HUES64 (cell line): ENCODE results near the gene RTP3.
"Not testable (repeated sequence)": the region's sequence is repeated elsewhere in the genome, so short reads cannot be mapped to it uniquely, and the experiment has no call there.

Source experiments
- H3K27ac ChIP-seq: 2 replicates; pipeline ENCODE4 v1.7.0; 2013; ENCODE audit warnings: low read depth, low read length, inconsistent platforms
- H3K27me3 ChIP-seq: 2 replicates; pipeline ENCODE4 v1.6.1; 2013; ENCODE audit warnings: mild to moderate bottlenecking, low read length; ENCODE audit not compliant: insufficient read depth
- H3K36me3 ChIP-seq: 2 replicates; pipeline ENCODE4 v1.6.1; 2013; ENCODE audit warnings: mild to moderate bottlenecking, low read length; ENCODE audit not compliant: insufficient read depth
- H3K4me1 ChIP-seq: 2 replicates; pipeline ENCODE4 v1.6.1; 2013; ENCODE audit warnings: mild to moderate bottlenecking, low read length, moderate library complexity; ENCODE audit not compliant: insufficient read depth
- H3K4me3 ChIP-seq: 2 replicates; pipeline ENCODE4 v1.5.1; 2013; ENCODE audit warnings: mild to moderate bottlenecking, low read length, moderate library complexity
- H3K9ac ChIP-seq: 2 replicates; pipeline ENCODE4 v1.6.1; 2013; ENCODE audit warnings: mild to moderate bottlenecking, low read depth, low read length
- H3K9me3 ChIP-seq: 2 replicates; pipeline ENCODE4 v1.6.1; 2013; ENCODE audit warnings: low read depth, low read length; ENCODE audit not compliant: insufficient read depth
- WGBS: fragments of 150-250, 120-280 bp; methylation state at CpG from one replicate; pipeline ENCODE4 v1.1.7; 2013; ENCODE audit warnings: missing lambda C conversion rate; 5-methylcytosine and 5-hydroxymethylcytosine counted together

Gene RTP3

DNA sequence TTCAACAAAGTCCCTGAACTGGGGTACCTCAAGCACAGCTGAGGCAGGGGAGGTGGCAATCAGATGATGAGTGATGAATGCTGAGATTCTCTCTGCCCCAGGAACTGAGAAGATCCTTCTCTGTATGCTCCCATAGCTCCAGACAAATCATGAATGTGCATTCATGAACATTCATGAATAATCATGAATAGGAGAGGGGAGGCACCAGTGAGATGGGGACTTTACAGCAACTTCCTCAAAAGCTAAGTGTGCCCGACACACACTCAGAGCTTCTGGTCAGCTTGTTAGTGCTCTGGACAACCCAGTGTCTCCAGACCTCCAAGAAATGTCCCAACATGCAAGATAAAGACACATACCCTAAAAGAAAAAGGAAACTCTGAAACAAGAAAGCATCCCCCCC is 44.1 kb downstream of the RTP3 start:
- Histone ChIP-seq H3K27ac (no peak overlapping the region), H3K27me3 (no peaks in the 10 kb centered on the region), H3K4me1 (peaks cover 24% of the 10 kb centered on the region), H3K9me3 (no peaks in the 10 kb centered on the region), H3K4me3 (no peak overlapping the region), H3K9ac (no peak overlapping the region), H3K36me3 (no peaks in the 10 kb centered on the region)
- 100% methylated on average over 1 of the region's 1 CpG for WGBS

DNA sequence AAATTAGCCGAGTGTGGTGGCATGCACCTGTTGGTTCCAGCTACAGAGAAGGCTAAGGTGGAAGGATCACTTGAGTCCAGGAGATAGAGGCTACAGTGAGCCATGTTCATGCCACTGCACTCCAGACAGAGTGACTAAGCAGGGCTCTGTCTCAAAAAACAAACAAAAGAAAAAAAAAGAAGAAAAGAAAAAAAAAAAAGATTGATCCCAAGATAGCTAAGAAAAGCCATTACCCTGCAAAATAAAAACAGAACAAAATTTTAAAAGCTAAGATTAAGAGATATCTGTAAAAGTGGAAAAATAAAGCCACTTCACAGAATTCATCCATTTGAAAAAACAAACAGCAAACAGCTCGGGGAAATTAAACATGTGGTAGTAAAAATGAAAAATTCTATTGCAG is 44.6 kb downstream of the RTP3 start:
- Histone ChIP-seq H3K9me3 (no peaks in the 10 kb centered on the region), H3K27me3 (no peaks in the 10 kb centered on the region), H3K9ac (no peak overlapping the region), H3K4me3 (no peak overlapping the region), H3K4me1 (peaks cover 29% of the 10 kb centered on the region), H3K36me3 (no peaks in the 10 kb centered on the region), H3K27ac (no peak overlapping the region)
- WGBS: 87% methylated on average over 2 of the region's 2 CpGs

DNA sequence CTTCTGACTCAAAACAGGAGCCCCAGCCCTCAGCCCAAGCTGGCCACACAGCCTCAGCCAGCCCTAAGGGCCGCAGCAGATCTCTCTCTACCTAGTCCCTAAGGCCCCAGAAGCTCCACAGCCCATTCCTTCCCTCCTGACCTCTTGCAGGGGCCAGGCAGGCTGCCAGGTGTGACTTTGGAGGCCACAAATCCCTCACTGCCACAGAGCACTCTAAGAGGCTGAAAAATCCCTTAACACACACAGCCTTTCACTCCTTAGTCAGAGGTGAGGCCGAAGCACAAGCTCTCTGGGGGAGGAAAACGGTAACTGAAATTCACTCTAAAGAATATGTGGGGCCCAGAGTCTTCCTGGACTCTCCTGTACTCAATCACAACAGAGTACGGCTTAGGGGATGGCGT is 45.0 kb downstream of the RTP3 start:
- 92% methylated on average over 5 of the region's 5 CpGs for WGBS
- H3K9me3 ChIP-seq: no peaks in the 10 kb centered on the region
- peak overlapping the region; percentile 50 for H3K27ac ChIP-seq
- H3K36me3 ChIP-seq: no peaks in the 10 kb centered on the region
- no peaks in the 10 kb centered on the region for H3K27me3 ChIP-seq
- H3K4me1 ChIP-seq: peaks cover 29% of the 10 kb centered on the region
- H3K9ac ChIP-seq: no peak overlapping the region
- H3K4me3 ChIP-seq: no peak overlapping the region

DNA sequence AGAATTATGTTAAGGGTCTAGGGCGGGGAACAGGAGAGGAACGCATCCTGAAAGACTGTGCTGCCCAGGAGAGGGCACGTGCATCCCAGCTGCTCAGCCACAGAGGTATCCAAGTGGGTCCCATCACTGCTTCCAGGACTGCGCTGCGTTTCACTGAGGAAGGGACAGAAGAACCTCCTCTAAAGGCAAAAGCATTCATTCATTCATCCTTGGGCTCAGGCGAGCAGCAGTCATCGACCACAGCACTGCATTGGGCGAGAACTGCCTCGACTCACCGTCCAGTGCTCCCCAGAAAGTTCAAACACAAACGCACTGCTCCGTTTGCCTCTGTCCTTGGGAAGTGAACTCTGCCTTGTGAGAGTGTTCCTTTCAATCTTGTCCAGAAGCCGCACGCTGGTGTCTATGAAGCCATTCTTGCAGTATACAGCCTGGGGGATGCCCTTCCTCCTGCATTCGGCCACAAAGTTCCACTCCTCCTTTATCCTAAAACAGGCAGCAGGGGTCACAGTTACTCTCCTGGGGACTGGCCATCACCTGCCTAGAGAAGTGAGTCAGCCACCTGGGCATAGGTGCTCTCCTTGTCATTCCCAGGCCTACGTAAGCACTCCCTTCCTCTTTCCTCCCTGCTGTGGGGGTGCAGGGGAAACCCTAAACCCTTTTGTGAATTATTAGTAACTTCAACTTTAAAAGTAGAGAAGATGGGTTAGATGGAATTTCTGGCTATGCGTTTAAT is 47.2 kb downstream of the RTP3 start:
- Histone ChIP-seq H3K9ac (no peak overlapping the region), H3K4me3 (no peak overlapping the region), H3K27me3 (no peaks in the 10 kb centered on the region), H3K9me3 (peaks cover 6% of the 10 kb centered on the region), H3K27ac (peak overlapping the region; percentile 70; the same call in 1 of the 2 replicates), H3K4me1 (peaks cover 29% of the 10 kb centered on the region), H3K36me3 (no peaks in the 10 kb centered on the region)
- WGBS: 89% methylated on average over 16 of the region's 17 CpGs

DNA sequence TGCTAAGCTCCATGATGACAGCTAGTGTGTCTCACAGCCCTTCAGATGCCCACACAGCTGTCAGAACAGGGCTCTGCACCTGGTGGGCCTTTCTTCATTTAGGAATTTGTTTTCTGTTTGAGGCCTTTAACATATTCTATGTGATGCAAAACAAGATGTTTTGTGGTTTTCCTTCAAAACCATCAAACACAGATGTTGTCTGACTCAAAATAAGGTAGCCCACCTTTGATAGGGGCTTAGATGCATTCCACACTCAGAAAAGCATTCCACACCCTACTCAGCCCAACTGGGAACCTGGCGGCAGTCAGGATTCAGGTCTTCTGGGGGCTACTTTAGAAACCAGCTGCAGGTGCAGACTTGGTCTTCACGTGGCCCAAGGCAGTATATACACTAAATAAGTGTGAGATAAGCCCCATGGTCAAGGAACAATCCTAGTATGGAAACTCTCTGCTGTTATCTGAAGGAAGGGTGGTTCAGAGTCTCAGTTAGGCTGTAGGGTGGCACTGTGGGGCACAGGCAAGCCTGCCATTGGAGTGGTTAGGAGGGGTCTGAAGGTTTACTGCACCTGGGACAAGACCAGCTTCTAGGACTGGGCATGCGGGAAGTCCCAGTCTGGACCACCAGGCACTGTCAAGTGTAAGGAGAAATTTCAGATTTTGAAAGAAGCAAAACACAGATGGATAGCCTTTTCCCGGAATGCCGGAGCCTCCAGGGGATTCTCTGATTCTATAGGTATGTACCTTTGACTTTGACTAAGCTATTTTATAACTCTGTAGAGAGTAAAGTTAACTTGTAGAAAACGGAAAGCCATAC is 48.2 kb downstream of the RTP3 start:
- peak overlapping the region; percentile 83; the same call in 1 of the 2 replicates for H3K27ac ChIP-seq
- whole genome bisulfite sequencing: 69% methylated on average over 5 of the region's 6 CpGs
- H3K36me3 ChIP-seq: peaks cover 2% of the 10 kb centered on the region; the same call in 1 of the 2 replicates
- no peak overlapping the region for H3K4me3 ChIP-seq
- H3K9ac ChIP-seq: peak overlapping the region; percentile 8; the same call in 1 of the 2 replicates
- no peaks in the 10 kb centered on the region for H3K27me3 ChIP-seq
- peaks cover 6% of the 10 kb centered on the region for H3K9me3 ChIP-seq
- H3K4me1 ChIP-seq: peaks cover 29% of the 10 kb centered on the region

GRCh38 chr3:46546896-46547440 is 49.2 kb downstream of the RTP3 start:
- Histone ChIP-seq H3K4me1 (peaks cover 29% of the 10 kb centered on the region), H3K9ac (0 out of 2 replicates have a peak overlapping the region, but pooled peaks have one; percentile 0), H3K4me3 (no peak overlapping the region), H3K27ac (no peak overlapping the region), H3K36me3 (peaks cover 2% of the 10 kb centered on the region; the same call in 1 of the 2 replicates), H3K9me3 (peaks cover 6% of the 10 kb centered on the region), H3K27me3 (no peaks in the 10 kb centered on the region)
- WGBS: 82% methylated on average over 1 of the region's 1 CpG

DNA sequence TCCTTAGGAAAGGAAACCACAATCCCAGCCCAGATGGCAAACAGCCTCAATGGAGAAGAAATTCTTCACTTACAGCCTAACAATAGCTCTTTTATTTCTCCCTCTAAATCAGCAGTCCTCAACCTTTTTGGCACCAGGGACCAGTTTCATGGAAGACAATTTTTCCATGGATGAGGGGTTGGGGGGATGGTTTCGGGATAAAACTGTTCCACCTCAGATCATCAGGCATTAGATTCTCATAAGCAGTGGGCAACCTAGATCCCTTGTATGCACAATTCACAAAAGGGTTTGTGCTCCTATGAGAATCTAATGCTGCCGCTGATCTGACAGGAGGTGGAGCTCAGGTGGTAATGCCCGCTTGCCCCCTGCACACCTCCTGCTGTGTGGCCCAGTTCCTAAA is 50.8 kb downstream of the RTP3 start:
- H3K9ac ChIP-seq, H3K27me3 ChIP-seq, H3K9me3 ChIP-seq, H3K36me3 ChIP-seq, H3K4me3 ChIP-seq, H3K27ac ChIP-seq: not testable (repeated sequence)
- peaks cover 29% of the 10 kb centered on the region for H3K4me1 ChIP-seq
- 94% methylated on average over 2 of the region's 3 CpGs for WGBS

- no peak overlapping the region for H3K9ac ChIP-seq
- 68% methylated on average over 4 of the region's 4 CpGs for WGBS
- peaks cover 2% of the 10 kb centered on the region; the same call in 1 of the 2 replicates for H3K36me3 ChIP-seq
- peak overlapping the region; percentile 2; the same call in 1 of the 2 replicates for H3K27ac ChIP-seq
- no peak overlapping the region for H3K4me3 ChIP-seq
- H3K9me3 ChIP-seq: peaks cover 6% of the 10 kb centered on the region
- no peaks in the 10 kb centered on the region for H3K27me3 ChIP-seq
- H3K4me1 ChIP-seq: peaks cover 28% of the 10 kb centered on the region
These were observed 51.7 kb downstream of the RTP3 start for GRCh38 chr3:46549408-46549904.

DNA sequence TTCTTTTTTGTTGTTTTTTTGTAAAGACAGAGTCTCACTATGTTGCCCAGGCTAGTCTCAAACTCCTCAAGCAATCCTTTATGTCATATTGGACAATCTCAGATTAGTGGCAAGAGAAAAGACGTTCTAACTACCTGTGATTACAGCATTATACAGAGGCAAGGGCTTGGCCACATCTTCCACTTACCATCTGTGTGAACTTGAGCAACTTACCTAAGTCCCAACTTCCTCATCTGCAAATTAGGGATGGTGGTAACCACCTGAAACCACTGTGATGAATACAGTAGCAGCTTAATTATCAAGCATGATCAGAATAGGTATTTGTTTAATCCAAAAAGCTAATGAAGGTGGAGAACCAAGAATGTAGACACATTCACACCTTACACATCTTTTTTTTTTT is 52.2 kb downstream of the RTP3 start:
- H3K4me1 ChIP-seq: peaks cover 22% of the 10 kb centered on the region
- peaks cover 6% of the 10 kb centered on the region for H3K9me3 ChIP-seq
- H3K9ac ChIP-seq: no peak overlapping the region
- H3K27ac ChIP-seq: no peak overlapping the region
- no peak overlapping the region for H3K4me3 ChIP-seq
- H3K36me3 ChIP-seq: peaks cover 2% of the 10 kb centered on the region; the same call in 1 of the 2 replicates
- H3K27me3 ChIP-seq: no peaks in the 10 kb centered on the region
- 100% methylated on average over 1 of the region's 1 CpG for WGBS
